Stomach (tissue), 9 donors: ENCODE measurements around the gene TPCN2. TPM values are rescaled to one million over a fixed set of nuclear protein-coding genes. Genes with fewer than 3 reads are reported as not detected.

ENCODE experiments used
- DNase-seq, 2 donors: peaks; one replicate each; pipeline versions ENCODE4 v3.0.0 to v3.0.0-alpha.2; 2013 to 2019
- H3K27ac ChIP-seq, 5 donors: fragments of 200-600 bp in 4 of 5; sonication (generic) in 4 of 5; one replicate each; pipeline ENCODE4 v1.5.1; 2013 to 2019; ENCODE audit warnings: mild to moderate bottlenecking in 1 of 5, moderate library complexity in 1 of 5
- H3K27me3 ChIP-seq, 3 donors: fragments of 200-600 bp; sonication (generic); one replicate each; pipeline ENCODE4 v1.5.1; 2017 to 2019; ENCODE audit warnings: mixed run types in 1 of 3
- H3K36me3 ChIP-seq, 4 donors: fragments of 200-600 bp; sonication (generic); 1 replicate in 3 of 4; 2 replicates in 1 of 4; pipeline ENCODE4 v1.5.1; 2016 to 2019
- H3K4me1 ChIP-seq, 4 donors: fragments of 200-600 bp; sonication (generic); one replicate each; pipeline ENCODE4 v1.5.1; 2016 to 2019
- H3K4me3 ChIP-seq, 4 donors: fragments of 200-600 bp; sonication (generic) in 3 of 4; one replicate each; pipeline ENCODE4 v1.5.1; 2016 to 2019; ENCODE audit warnings: mild to moderate bottlenecking in 1 of 4
- H3K9me3 ChIP-seq, 4 donors: fragments of 200-600 bp; sonication (generic); one replicate each; pipeline ENCODE4 v1.5.1; 2016 to 2019
- EP300 ChIP-seq: sonication (generic); formaldehyde crosslinking; IDR thresholded peaks from one replicate; pipeline ENCODE4 v1.6.1; 2017; ENCODE audit warnings: antibody characterized with exemption
- POLR2A ChIP-seq, 4 donors: fragments of 450-650 bp; IDR thresholded peaks; one replicate each; pipeline ENCODE4 v1.6.1; 2016; ENCODE audit warnings: antibody characterized with exemption in 4 of 4, control low read depth in 2 of 4, mild to moderate bottlenecking in 1 of 4, moderate library complexity in 1 of 4
- POLR2AphosphoS5 ChIP-seq, 3 donors: sonication (generic); formaldehyde crosslinking; IDR thresholded peaks; one replicate each; pipeline ENCODE4 v1.6.1; 2016; ENCODE audit warnings: antibody characterized with exemption in 3 of 3
- WGBS, 5 donors: extraction: QIAGEN DNeasy Blood & Tissue Kit in 3 of 5; methylation state at CpG; one replicate each; pipeline versions ENCODE4 v1.1.5 to v1.1.7; 2013 to 2018; 5-methylcytosine and 5-hydroxymethylcytosine counted together
- intact Hi-C: fragments of 100-400 bp; cut with DNase I; formaldehyde crosslinking; loops from one replicate; pipeline ENCODE4 v1.15.1; 2023; ENCODE audit warnings: low total_unique reads
- polyA plus RNA-seq, 3 donors: library from polyadenylated mRNA; stranded (reverse); fragments of 200-250 nt; gene quantifications; one replicate each; pipeline ENCODE4 v1.2.3, GENCODE V29; 2013
- total RNA-seq, 5 donors: library from RNA; depleted of rRNA; stranded (reverse); fragments of >200 nt; gene quantifications; one replicate each; pipeline versions ENCODE4 v1.1.0 to v1.2.3, GENCODE V29; 2014 to 2016
- TF ChIP-seq, protein P1 (sequence below), 7 experiments: fragments of 450-650 bp in 4 of 7; fragments of 200-600 bp in 3 of 7; sonication (generic) in 3 of 7; IDR thresholded peaks; one replicate each; pipeline ENCODE4 v1.5.1; 2016 to 2019; ENCODE audit warnings: antibody characterized with exemption in 7 of 7, control low read depth in 2 of 7, mild to moderate bottlenecking in 1 of 7
- donor health status: healthy with polysubstance abuse.
- donor health status: Bipolar disorder and iron deficiency.
- donor health status: healthy.

Gene TPCN2
- total and polyA plus RNA-seq, 8 donors = 6.4 to 66.1 (median 27.2) TPM

DNA sequence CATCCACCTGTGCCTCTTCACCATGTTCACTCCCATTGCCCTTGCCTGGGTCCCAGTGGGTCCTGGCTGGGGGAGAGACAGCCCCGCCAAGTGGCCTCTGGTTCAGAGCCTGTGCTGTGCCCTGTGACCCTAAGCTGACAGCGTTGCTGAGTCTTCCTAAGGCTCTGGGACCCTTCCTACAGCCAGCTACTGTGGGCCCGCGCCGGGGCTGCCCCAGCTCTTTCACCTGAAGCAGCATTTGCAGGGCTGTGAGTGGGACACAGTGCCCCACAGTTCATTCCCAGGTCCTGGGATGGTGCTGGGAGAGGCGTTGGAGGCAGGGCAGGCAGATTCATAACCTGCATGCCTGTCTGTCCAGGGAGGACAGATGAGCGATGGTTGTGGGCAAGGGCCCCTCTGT, 10.7 kb downstream of the TPCN2 start:
- DNase-seq = no peak
- H3K27ac ChIP-seq = no peak overlapping the region
- no peak overlapping the region for H3K4me3 ChIP-seq
- peaks cover 21 to 29% (median 25%) of the 10 kb centered on the region in 4 donors for H3K4me1 ChIP-seq
- no peak for TF ChIP-seq POLR2AphosphoS5 (IDR thresholded peaks at IDR 0.05)
- no peak for TF ChIP-seq EP300
- TF ChIP-seq POLR2A (IDR thresholded peaks at IDR 0.05) = no peak
- TF ChIP-seq, protein P1, sequence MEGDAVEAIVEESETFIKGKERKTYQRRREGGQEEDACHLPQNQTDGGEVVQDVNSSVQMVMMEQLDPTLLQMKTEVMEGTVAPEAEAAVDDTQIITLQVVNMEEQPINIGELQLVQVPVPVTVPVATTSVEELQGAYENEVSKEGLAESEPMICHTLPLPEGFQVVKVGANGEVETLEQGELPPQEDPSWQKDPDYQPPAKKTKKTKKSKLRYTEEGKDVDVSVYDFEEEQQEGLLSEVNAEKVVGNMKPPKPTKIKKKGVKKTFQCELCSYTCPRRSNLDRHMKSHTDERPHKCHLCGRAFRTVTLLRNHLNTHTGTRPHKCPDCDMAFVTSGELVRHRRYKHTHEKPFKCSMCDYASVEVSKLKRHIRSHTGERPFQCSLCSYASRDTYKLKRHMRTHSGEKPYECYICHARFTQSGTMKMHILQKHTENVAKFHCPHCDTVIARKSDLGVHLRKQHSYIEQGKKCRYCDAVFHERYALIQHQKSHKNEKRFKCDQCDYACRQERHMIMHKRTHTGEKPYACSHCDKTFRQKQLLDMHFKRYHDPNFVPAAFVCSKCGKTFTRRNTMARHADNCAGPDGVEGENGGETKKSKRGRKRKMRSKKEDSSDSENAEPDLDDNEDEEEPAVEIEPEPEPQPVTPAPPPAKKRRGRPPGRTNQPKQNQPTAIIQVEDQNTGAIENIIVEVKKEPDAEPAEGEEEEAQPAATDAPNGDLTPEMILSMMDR (IDR thresholded peaks at IDR 0.05) = no peak
- H3K27me3 ChIP-seq = no peaks in the 10 kb centered on the region
- 92 to 98% (median 95%) methylated on average over 2 to 7 of the region's 7 CpGs for WGBS, 5 donors
- peaks cover 31 to 94% (median 80%) of the 10 kb centered on the region in 4 donors for H3K36me3 ChIP-seq
- intact Hi-C loops = no loop called here
- no peaks in the 10 kb centered on the region for H3K9me3 ChIP-seq

DNA sequence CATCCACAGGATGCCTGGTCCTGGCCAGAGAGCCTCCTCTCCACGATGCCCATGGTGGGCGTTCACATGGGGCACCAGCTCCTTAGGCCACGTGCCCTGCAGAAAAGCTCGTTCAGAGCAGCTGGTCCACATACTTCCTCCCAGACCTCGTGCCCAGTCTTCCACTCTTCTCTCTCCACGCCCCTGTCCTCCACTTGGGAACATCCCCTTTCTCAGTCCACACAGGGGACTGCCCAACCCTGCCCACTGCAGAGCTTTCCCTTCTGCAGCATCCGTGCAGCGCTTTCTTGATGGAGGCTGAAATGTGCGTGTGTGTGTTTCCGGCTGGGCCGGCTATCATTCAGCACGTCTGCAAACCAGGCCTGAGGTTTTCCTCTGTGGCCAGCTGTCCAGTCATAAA, 11.3 kb downstream of the TPCN2 start:
- Histone ChIP-seq H3K27ac (no peak overlapping the region), H3K36me3 (peaks cover 31 to 91% (median 79%) of the 10 kb centered on the region in 4 donors), H3K27me3 (no peaks in the 10 kb centered on the region), H3K4me1 (peaks cover 16 to 26% (median 21%) of the 10 kb centered on the region in 4 donors), H3K4me3 (no peak overlapping the region), H3K9me3 (no peaks in the 10 kb centered on the region)
- intact Hi-C loops = no loop called here
- TF ChIP-seq POLR2AphosphoS5 (IDR thresholded peaks at IDR 0.05) (no peak), POLR2A (IDR thresholded peaks at IDR 0.05) (no peak), EP300 (no peak)
- TF ChIP-seq, protein P1 (IDR thresholded peaks at IDR 0.05) = no peak
- 86 to 95% (median 91%) methylated on average over 12 of the region's 12 CpGs for WGBS, 5 donors
- no peak for DNase-seq

DNA sequence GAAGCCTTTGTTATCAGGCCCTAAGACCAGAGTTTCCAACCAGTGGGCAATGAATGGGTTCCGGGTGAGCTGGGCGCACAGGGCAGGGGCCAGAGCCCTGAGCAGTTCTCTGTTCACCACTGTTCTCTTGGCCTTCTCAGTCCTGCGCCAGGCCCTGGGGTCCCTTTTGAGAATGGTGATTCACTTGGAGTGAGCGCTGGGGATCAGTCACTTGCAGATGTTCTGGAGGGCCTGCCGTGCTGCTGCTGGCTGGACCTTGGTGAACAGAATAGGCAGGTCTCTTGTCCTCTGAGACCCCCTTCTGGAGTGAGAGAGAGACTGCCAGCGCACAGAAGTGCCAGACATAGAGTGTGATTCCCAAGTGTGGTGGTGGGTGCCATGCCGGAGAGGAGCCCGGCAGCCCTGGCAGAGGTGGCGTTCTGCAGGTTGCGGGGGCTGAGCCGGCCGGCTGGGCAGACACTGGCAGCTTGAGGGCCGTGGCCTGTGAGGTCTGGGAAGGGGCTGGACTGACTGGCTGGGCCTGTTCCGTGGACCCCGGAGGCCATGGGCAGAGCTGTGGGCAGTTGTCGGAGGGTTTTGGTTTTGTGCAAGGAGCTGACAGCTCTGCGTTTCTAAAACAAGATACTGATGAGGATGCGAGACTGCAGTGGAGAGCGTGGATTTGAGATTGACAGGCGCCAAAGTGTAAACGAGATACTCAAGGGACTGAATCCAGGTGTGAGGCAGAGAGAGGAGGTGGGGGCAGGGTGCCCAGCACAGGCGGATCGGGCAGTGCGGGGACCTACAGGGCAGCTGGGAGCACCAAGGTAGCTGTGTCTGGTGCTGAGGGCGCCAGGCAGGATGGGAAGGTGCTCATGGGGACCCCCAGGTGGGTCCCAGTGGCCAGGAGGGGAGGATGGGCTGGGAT, 12.3 kb downstream of the TPCN2 start:
- TF ChIP-seq POLR2AphosphoS5 (IDR thresholded peaks at IDR 0.05) (no peak), POLR2A (IDR thresholded peaks at IDR 0.05) (no peak), EP300 (no peak)
- TF ChIP-seq, protein P1 (IDR thresholded peaks at IDR 0.05) = no peak
- Histone ChIP-seq H3K4me3 (no peak overlapping the region), H3K27ac (no peak overlapping the region), H3K9me3 (no peaks in the 10 kb centered on the region), H3K27me3 (no peaks in the 10 kb centered on the region), H3K4me1 (peaks cover 5 to 24% (median 13%) of the 10 kb centered on the region in 4 donors), H3K36me3 (peaks cover 31 to 91% (median 81%) of the 10 kb centered on the region in 4 donors)
- intact Hi-C loops = no loop called here
- 84 to 88% (median 87%) methylated on average over 24 to 25 of the region's 25 CpGs for WGBS, 5 donors
- DNase-seq = no peak

DNA sequence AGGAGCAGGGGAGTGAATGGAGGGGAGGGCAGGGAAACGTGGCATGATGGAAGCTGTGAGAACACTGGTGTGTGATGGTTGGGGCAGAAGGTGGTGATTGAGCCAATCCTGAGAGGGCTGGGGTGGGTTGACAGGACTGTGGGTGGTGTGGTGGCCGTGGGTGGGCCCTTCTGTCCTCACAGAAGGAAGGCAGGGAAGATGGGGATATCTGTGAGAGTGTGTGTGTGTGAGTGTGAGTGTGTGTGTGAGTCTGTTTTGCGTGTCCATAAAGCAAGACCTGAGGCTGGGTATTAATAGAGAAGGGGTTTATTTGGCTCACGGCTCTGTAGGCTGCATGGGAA, 13.0 kb downstream of the TPCN2 start:
- Histone ChIP-seq H3K27ac (no peak overlapping the region), H3K36me3 (peaks cover 31 to 94% (median 85%) of the 10 kb centered on the region in 4 donors), H3K4me3 (no peak overlapping the region), H3K9me3 (no peaks in the 10 kb centered on the region), H3K4me1 (peaks cover 0 to 24% (median 7%) of the 10 kb centered on the region in 4 donors), H3K27me3 (no peaks in the 10 kb centered on the region)
- 67 to 85% (median 78%) methylated on average over 4 of the region's 4 CpGs for WGBS, 5 donors
- intact Hi-C loops = no loop called here
- TF ChIP-seq, protein P1 (IDR thresholded peaks at IDR 0.05) = no peak
- TF ChIP-seq POLR2A (IDR thresholded peaks at IDR 0.05) (no peak), POLR2AphosphoS5 (IDR thresholded peaks at IDR 0.05) (no peak), EP300 (no peak)
- no peak for DNase-seq
